ENCODE data around the gene KNDC1. TPM values are rescaled to one million over a fixed set of nuclear protein-coding genes. Genes with fewer than 3 reads are reported as not detected.

KNDC1 gene
- total and polyA plus RNA-seq, 2 experiments from 2014 or later, result 1.8 to 16.0 TPM

DNA sequence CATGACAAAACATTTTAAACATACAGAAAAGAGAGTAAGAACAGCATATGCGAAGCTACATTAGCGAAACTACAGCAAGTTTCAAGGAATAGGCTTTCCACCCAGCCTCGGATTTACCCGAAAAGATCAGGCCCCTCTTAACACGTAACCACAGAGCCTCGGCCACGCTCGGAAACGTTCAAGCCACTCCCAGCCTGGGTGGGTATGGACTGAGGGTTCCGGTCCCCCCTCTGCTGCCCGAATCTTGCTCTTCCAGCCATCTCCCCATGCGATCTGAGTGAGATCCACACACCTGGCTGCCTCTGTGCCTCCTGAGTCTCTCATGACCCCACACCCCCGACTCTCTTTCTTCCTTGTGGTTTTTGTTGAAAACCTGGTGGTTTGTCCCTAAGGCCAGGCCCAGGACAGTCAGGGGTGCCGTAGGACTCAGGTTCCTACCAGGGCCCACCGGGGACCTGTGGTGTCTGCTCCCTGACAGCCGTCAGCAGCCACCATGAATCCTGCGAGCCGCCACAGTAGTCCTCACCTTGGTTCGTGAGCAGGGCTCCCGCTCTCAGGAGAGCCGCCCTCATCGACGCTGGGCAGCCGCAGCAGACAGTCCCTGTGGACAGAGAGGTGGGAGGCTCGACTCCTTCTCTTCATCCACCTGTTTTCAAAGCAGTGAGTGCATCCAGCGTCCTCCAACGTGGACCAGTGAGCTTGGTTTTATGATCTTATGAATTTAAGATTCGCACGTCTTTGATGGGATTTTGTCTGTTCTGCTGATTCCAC is 18.5 kb downstream of the KNDC1 start:
- Histone ChIP-seq H3K36me3 (ENCODE audit: insufficient read depth) (no peaks in the 10 kb centered on the region), H3K4me2 (no peak overlapping the region), H3K4me1 (ENCODE audit: insufficient read depth) (no peaks in the 10 kb centered on the region), H3K79me2 (replicated peaks; ENCODE audit: insufficient read depth) (no peaks in the 10 kb centered on the region), H3K4me3 (no peak overlapping the region), H3K27ac (ENCODE audit: low read depth) (no peak overlapping the region), H3K9me2 (ENCODE audit: insufficient read depth) (peaks cover 9% of the 10 kb centered on the region; the same call in 1 of the 2 replicates), H3F3A (replicated peaks; ENCODE audit: low read depth) (peaks cover 18% of the 10 kb centered on the region), H2AFZ (no peak overlapping the region), H4K20me1 (replicated peaks; ENCODE audit: insufficient read depth) (no peaks in the 10 kb centered on the region), H3K27me3 (ENCODE audit: insufficient read depth) (no peaks in the 10 kb centered on the region)
- H3K27ac Mint-ChIP-seq, result no peak overlapping the region
- DNase-seq (ENCODE audit: low spot score) (no peak), ATAC-seq (no peak)
- no peak overlapping the region for H3K4me3 Mint-ChIP-seq
- peaks cover 12% of the 10 kb centered on the region for H3K27me3 Mint-ChIP-seq (ENCODE audit: insufficient read depth, low read depth, poor library complexity)
- H3K36me3 Mint-ChIP-seq (ENCODE audit: low read depth), result peaks cover 18% of the 10 kb centered on the region
- peaks cover 25% of the 10 kb centered on the region for H3K9me3 Mint-ChIP-seq
- TF ChIP-seq POLR2AphosphoS5 (IDR thresholded peaks at IDR 0.05; ENCODE audit: low read depth) (no peak; the same call in 1 of the 2 replicates), CREB1 (CRISPR knock-in tag; IDR thresholded peaks at IDR 0.05; ENCODE audit: low read depth) (no peak), EZH2 (IDR thresholded peaks at IDR 0.05; ENCODE audit: low read depth, unreplicated experiment) (no peak), EZH2phosphoT487 (IDR thresholded peaks at IDR 0.05; ENCODE audit: unreplicated experiment) (no peak)
- TF ChIP-seq, protein P1, sequence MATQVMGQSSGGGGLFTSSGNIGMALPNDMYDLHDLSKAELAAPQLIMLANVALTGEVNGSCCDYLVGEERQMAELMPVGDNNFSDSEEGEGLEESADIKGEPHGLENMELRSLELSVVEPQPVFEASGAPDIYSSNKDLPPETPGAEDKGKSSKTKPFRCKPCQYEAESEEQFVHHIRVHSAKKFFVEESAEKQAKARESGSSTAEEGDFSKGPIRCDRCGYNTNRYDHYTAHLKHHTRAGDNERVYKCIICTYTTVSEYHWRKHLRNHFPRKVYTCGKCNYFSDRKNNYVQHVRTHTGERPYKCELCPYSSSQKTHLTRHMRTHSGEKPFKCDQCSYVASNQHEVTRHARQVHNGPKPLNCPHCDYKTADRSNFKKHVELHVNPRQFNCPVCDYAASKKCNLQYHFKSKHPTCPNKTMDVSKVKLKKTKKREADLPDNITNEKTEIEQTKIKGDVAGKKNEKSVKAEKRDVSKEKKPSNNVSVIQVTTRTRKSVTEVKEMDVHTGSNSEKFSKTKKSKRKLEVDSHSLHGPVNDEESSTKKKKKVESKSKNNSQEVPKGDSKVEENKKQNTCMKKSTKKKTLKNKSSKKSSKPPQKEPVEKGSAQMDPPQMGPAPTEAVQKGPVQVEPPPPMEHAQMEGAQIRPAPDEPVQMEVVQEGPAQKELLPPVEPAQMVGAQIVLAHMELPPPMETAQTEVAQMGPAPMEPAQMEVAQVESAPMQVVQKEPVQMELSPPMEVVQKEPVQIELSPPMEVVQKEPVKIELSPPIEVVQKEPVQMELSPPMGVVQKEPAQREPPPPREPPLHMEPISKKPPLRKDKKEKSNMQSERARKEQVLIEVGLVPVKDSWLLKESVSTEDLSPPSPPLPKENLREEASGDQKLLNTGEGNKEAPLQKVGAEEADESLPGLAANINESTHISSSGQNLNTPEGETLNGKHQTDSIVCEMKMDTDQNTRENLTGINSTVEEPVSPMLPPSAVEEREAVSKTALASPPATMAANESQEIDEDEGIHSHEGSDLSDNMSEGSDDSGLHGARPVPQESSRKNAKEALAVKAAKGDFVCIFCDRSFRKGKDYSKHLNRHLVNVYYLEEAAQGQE (IDR thresholded peaks at IDR 0.05; ENCODE audit: unreplicated experiment), result no peak
- TF ChIP-seq, protein P2, sequence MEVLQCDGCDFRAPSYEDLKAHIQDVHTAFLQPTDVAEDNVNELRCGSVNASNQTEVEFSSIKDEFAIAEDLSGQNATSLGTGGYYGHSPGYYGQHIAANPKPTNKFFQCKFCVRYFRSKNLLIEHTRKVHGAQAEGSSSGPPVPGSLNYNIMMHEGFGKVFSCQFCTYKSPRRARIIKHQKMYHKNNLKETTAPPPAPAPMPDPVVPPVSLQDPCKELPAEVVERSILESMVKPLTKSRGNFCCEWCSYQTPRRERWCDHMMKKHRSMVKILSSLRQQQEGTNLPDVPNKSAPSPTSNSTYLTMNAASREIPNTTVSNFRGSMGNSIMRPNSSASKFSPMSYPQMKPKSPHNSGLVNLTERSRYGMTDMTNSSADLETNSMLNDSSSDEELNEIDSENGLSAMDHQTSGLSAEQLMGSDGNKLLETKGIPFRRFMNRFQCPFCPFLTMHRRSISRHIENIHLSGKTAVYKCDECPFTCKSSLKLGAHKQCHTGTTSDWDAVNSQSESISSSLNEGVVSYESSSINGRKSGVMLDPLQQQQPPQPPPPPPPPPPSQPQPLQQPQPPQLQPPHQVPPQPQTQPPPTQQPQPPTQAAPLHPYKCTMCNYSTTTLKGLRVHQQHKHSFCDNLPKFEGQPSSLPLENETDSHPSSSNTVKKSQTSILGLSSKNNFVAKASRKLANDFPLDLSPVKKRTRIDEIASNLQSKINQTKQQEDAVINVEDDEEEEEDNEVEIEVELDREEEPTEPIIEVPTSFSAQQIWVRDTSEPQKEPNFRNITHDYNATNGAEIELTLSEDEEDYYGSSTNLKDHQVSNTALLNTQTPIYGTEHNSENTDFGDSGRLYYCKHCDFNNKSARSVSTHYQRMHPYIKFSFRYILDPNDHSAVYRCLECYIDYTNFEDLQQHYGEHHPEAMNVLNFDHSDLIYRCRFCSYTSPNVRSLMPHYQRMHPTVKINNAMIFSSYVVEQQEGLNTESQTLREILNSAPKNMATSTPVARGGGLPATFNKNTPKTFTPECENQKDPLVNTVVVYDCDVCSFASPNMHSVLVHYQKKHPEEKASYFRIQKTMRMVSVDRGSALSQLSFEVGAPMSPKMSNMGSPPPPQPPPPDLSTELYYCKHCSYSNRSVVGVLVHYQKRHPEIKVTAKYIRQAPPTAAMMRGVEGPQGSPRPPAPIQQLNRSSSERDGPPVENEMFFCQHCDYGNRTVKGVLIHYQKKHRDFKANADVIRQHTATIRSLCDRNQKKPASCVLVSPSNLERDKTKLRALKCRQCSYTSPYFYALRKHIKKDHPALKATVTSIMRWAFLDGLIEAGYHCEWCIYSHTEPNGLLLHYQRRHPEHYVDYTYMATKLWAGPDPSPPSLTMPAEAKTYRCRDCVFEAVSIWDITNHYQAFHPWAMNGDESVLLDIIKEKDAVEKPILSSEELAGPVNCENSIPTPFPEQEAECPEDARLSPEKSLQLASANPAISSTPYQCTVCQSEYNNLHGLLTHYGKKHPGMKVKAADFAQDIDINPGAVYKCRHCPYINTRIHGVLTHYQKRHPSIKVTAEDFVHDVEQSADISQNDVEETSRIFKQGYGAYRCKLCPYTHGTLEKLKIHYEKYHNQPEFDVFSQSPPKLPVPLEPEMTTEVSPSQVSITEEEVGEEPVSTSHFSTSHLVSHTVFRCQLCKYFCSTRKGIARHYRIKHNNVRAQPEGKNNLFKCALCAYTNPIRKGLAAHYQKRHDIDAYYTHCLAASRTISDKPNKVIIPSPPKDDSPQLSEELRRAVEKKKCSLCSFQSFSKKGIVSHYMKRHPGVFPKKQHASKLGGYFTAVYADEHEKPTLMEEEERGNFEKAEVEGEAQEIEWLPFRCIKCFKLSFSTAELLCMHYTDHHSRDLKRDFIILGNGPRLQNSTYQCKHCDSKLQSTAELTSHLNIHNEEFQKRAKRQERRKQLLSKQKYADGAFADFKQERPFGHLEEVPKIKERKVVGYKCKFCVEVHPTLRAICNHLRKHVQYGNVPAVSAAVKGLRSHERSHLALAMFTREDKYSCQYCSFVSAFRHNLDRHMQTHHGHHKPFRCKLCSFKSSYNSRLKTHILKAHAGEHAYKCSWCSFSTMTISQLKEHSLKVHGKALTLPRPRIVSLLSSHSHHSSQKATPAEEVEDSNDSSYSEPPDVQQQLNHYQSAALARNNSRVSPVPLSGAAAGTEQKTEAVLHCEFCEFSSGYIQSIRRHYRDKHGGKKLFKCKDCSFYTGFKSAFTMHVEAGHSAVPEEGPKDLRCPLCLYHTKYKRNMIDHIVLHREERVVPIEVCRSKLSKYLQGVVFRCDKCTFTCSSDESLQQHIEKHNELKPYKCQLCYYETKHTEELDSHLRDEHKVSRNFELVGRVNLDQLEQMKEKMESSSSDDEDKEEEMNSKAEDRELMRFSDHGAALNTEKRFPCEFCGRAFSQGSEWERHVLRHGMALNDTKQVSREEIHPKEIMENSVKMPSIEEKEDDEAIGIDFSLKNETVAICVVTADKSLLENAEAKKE (CRISPR knock-in tag; IDR thresholded peaks at IDR 0.05), result no peak
- H3K4me1 Mint-ChIP-seq, result no peaks in the 10 kb centered on the region

All from GM23338 (cell line).